Endodermal cell (in vitro differentiated cells): ENCODE data around the gene NAALADL2. TPM values are rescaled to one million over a fixed set of nuclear protein-coding genes. Genes with fewer than 3 reads are reported as not detected.

ENCODE experiments used
- DNase-seq: peaks from one replicate; pipeline ENCODE4 v3.0.0-alpha.2; 2017
- H3K27ac ChIP-seq: 2 replicates; pipeline ENCODE4 v1.5.1; 2013; ENCODE audit warnings: mild to moderate bottlenecking, low read depth, low read length, moderate library complexity
- H3K27me3 ChIP-seq: 2 replicates; pipeline ENCODE4 v1.6.1; 2013; ENCODE audit warnings: mild to moderate bottlenecking, low read length, moderate library complexity; ENCODE audit not compliant: insufficient read depth, control insufficient read depth, poor library complexity, severe bottlenecking
- H3K36me3 ChIP-seq: 2 replicates; pipeline ENCODE4 v1.7.0; 2013; ENCODE audit warnings: mild to moderate bottlenecking, low read length, moderate library complexity; ENCODE audit not compliant: control insufficient read depth, insufficient read depth
- H3K4me1 ChIP-seq: one replicate; pipeline ENCODE4 v1.7.0; 2013; ENCODE audit warnings: low read length; ENCODE audit not compliant: control insufficient read depth, insufficient read depth
- H3K4me3 ChIP-seq: 2 replicates; pipeline ENCODE4 v1.5.1; 2013; ENCODE audit warnings: mild to moderate bottlenecking, low read length, moderate library complexity
- H3K9ac ChIP-seq: 2 replicates; pipeline ENCODE4 v1.6.1; 2013; ENCODE audit warnings: mild to moderate bottlenecking, low read length, moderate library complexity; ENCODE audit not compliant: poor library complexity, severe bottlenecking; ENCODE audit errors: extremely low read depth
- H3K9me3 ChIP-seq: 2 replicates; pipeline ENCODE4 v1.6.1; 2013; ENCODE audit warnings: mild to moderate bottlenecking, low read length, moderate library complexity; ENCODE audit not compliant: control insufficient read depth
- H3K27ac Mint-ChIP-seq: 2 replicates; pipeline ENCODE4 v1.8.0; 2020; ENCODE audit warnings: mixed read lengths
- H3K27me3 Mint-ChIP-seq: 2 replicates; pipeline ENCODE4 v1.8.0; 2021; ENCODE audit warnings: mild to moderate bottlenecking, mixed read lengths; ENCODE audit not compliant: insufficient read depth
- H3K36me3 Mint-ChIP-seq: 2 replicates; pipeline ENCODE4 v1.8.0; 2020; ENCODE audit warnings: low read depth, mixed read lengths
- H3K4me1 Mint-ChIP-seq: 2 replicates; pipeline ENCODE4 v1.8.0; 2020; ENCODE audit warnings: mixed read lengths
- H3K4me3 Mint-ChIP-seq: 2 replicates; pipeline ENCODE4 v1.8.0; 2020; ENCODE audit warnings: mild to moderate bottlenecking, moderate library complexity, mixed read lengths
- H3K9me3 Mint-ChIP-seq: 2 replicates; pipeline ENCODE4 v1.8.0; 2020; ENCODE audit warnings: mild to moderate bottlenecking, mixed read lengths
- CTCF ChIP-seq: fragments of 200-600 bp; sonication (generic); conservative IDR thresholded peaks from 2 replicates; pipeline ENCODE4 v1.5.0; 2021; ENCODE audit warnings: antibody characterized with exemption, mild to moderate bottlenecking
- WGBS, 2 experiments: methylation state at CpG; one replicate each; pipeline versions ENCODE4 v1.1.5 to v1.1.7; 2013; ENCODE audit warnings: missing lambda C conversion rate in 2 of 2, mixed read lengths in 1 of 2; ENCODE audit not compliant: insufficient coverage in 1 of 2, insufficient read length in 1 of 2; 5-methylcytosine and 5-hydroxymethylcytosine counted together
- total RNA-seq, 2 donors: library from RNA; stranded (reverse); fragmentation: NEBNext Ultra II Directional in 1 of 2; extraction: Animal tissue kit (Norgen Biotek cat#: 25700) in 1 of 2; gene quantifications; 2 replicates in 1 of 2; 3 replicates in 1 of 2; pipeline ENCODE4 v1.2.1, GENCODE V29; 2021

NAALADL2 gene
- total RNA-seq, 2 donors from 2014 or later: 1.6 to 1.8 TPM

- no peak overlapping the region for H3K9ac ChIP-seq
- Mint-ChIP-seq H3K4me3 (no peak overlapping the region), H3K9me3 (no peaks in the 10 kb centered on the region), H3K27me3 (no peaks in the 10 kb centered on the region), H3K27ac (no peak overlapping the region), H3K36me3 (no peaks in the 10 kb centered on the region), H3K4me1 (no peaks in the 10 kb centered on the region)
- H3K9me3 ChIP-seq: no peaks in the 10 kb centered on the region
- DNase-seq: no peak
- no peaks in the 10 kb centered on the region for H3K36me3 ChIP-seq
- no peaks in the 10 kb centered on the region for H3K4me1 ChIP-seq
- no peak overlapping the region for H3K27ac ChIP-seq
- TF ChIP-seq CTCF: no peak
- WGBS, 2 experiments: 100% methylated on average over 1 of the region's 1 CpG; no CpG with 5 or more reads in 1 of the 2 experiments
- no peaks in the 10 kb centered on the region for H3K27me3 ChIP-seq
- H3K4me3 ChIP-seq: no peak overlapping the region
Measured at GRCh38 chr3:175695251-175695650, 836.1 kb downstream of the NAALADL2 start.

- DNase-seq: no peak
- no peaks in the 10 kb centered on the region for H3K36me3 ChIP-seq
- H3K4me1 ChIP-seq: no peaks in the 10 kb centered on the region
- no peak overlapping the region for H3K9ac ChIP-seq
- no peaks in the 10 kb centered on the region for H3K9me3 Mint-ChIP-seq
- H3K27ac Mint-ChIP-seq: no peak overlapping the region
- H3K9me3 ChIP-seq: no peaks in the 10 kb centered on the region
- H3K27me3 ChIP-seq: no peaks in the 10 kb centered on the region
- no peak for TF ChIP-seq CTCF
- no peaks in the 10 kb centered on the region for H3K36me3 Mint-ChIP-seq
- H3K27ac ChIP-seq: no peak overlapping the region
- H3K4me3 Mint-ChIP-seq: no peak overlapping the region
- H3K4me3 ChIP-seq: no peak overlapping the region
- no peaks in the 10 kb centered on the region for H3K4me1 Mint-ChIP-seq
- no peaks in the 10 kb centered on the region for H3K27me3 Mint-ChIP-seq
Measured at GRCh38 chr3:175702956-175703355, 843.8 kb downstream of the NAALADL2 start.

- no peaks in the 10 kb centered on the region for H3K27me3 ChIP-seq
- DNase-seq: no peak
- H3K4me3 Mint-ChIP-seq: no peak overlapping the region
- no peaks in the 10 kb centered on the region for H3K27me3 Mint-ChIP-seq
- H3K9me3 Mint-ChIP-seq: no peaks in the 10 kb centered on the region
- H3K9ac ChIP-seq: no peak overlapping the region
- no peaks in the 10 kb centered on the region for H3K36me3 Mint-ChIP-seq
- H3K4me1 Mint-ChIP-seq: no peaks in the 10 kb centered on the region
- H3K27ac Mint-ChIP-seq: no peak overlapping the region
- no peaks in the 10 kb centered on the region for H3K9me3 ChIP-seq
- no peak overlapping the region for H3K4me3 ChIP-seq
- WGBS, 2 experiments: 95 to 100% methylated on average over 4 to 6 of the region's 6 CpGs
- H3K4me1 ChIP-seq: no peaks in the 10 kb centered on the region
- no peak for TF ChIP-seq CTCF
- no peak overlapping the region for H3K27ac ChIP-seq
- no peaks in the 10 kb centered on the region for H3K36me3 ChIP-seq
Measured at GRCh38 chr3:175704366-175705055, 845.4 kb downstream of the NAALADL2 start.
